PC-3 (cell line): ENCODE data around the gene MYLK. TPM values are rescaled to one million over a fixed set of nuclear protein-coding genes. Genes with fewer than 3 reads are reported as not detected.
A peak's percentile ranks its signal among the peaks of the same experiment; 100 is the strongest.

Experiments used
- ATAC-seq: fragments of 200-7000 bp; cut with Tn5 transposase; 2 replicates; pipeline ENCODE4 v1.9.1; 2020; ENCODE audit warnings: mild to moderate bottlenecking, moderate library complexity
- BruUV-seq: library from RNA; stranded (reverse); fragments of 400-500 nt; replicated peaks from 2 replicates; lab custom pipeline; 2021; lab: Mats Ljungman, UMichigan
- CTCF ChIA-PET: fragments of 300-600 bp; sonication (Branson Sonifier 250); formaldehyde crosslinking; loops from one replicate; lab custom pipeline; 2022; ENCODE audit warnings: antibody characterized with exemption; lab: Charles Lee
- POLR2A ChIA-PET: fragments of 300-600 bp; sonication (Branson Sonifier 250); formaldehyde crosslinking; loops from one replicate; lab custom pipeline; 2022; ENCODE audit warnings: antibody characterized with exemption; ENCODE audit not compliant: unreplicated experiment; lab: Charles Lee
- DNase-seq: peaks from one replicate; pipeline ENCODE4 v3.0.0-alpha.2; 2015
- H2AFZ ChIP-seq: fragments of 300-600 bp; sonication (generic); 2 replicates; pipeline ENCODE4 v1.6.0; 2016; ENCODE audit warnings: antibody characterized with exemption, low read length
- H3F3A ChIP-seq: fragments of 300-600 bp; sonication (generic); one replicate; pipeline ENCODE4 v1.6.0; 2017; ENCODE audit warnings: antibody characterized with exemption, low read length, control low read depth, mild to moderate bottlenecking; ENCODE audit not compliant: unreplicated experiment
- H3K27ac ChIP-seq: fragments of 300-600 bp; sonication (generic); 2 replicates; pipeline ENCODE4 v1.5.1; 2016; ENCODE audit warnings: mild to moderate bottlenecking, low read length
- H3K27me3 ChIP-seq: fragments of 300-600 bp; sonication (generic); 2 replicates; pipeline ENCODE4 v1.6.1; 2016; ENCODE audit warnings: low read length, mixed read lengths
- H3K36me3 ChIP-seq: fragments of 300-600 bp; sonication (generic); 2 replicates; pipeline ENCODE4 v1.6.1; 2016; ENCODE audit warnings: low read depth, mixed run types, low read length, mixed read lengths
- H3K4me1 ChIP-seq: fragments of 300-600 bp; sonication (generic); 2 replicates; pipeline ENCODE4 v1.5.1; 2016; ENCODE audit warnings: low read length; ENCODE audit not compliant: insufficient read depth
- H3K4me2 ChIP-seq: fragments of 300-600 bp; sonication (generic); 2 replicates; pipeline ENCODE4 v1.6.0; 2016; ENCODE audit warnings: low read length
- H3K4me3 ChIP-seq: fragments of 300-600 bp; sonication (generic); 2 replicates; pipeline ENCODE4 v1.5.1; 2016; ENCODE audit warnings: mild to moderate bottlenecking, low read length, mixed read lengths
- H3K79me2 ChIP-seq: fragments of 300-600 bp; sonication (generic); 2 replicates; pipeline ENCODE4 v1.6.1; 2017; ENCODE audit warnings: low read length, mixed read lengths
- H3K9ac ChIP-seq: fragments of 300-600 bp; sonication (generic); 2 replicates; pipeline ENCODE4 v1.6.0; 2016; ENCODE audit warnings: mild to moderate bottlenecking, low read length
- H3K9me2 ChIP-seq: fragments of 300-600 bp; sonication (generic); replicated peaks from 2 replicates; pipeline ENCODE4 v1.6.1; 2016; ENCODE audit warnings: mixed run types, low read length, mixed read lengths
- H3K9me3 ChIP-seq: fragments of 300-600 bp; sonication (generic); 2 replicates; pipeline ENCODE4 v1.6.1; 2016; ENCODE audit warnings: low read length, mixed read lengths
- H4K20me1 ChIP-seq: fragments of 300-600 bp; sonication (generic); 2 replicates; pipeline ENCODE4 v1.6.1; 2016; ENCODE audit warnings: low read length, mixed read lengths
- EZH2 ChIP-seq: fragments of 300-600 bp; sonication (generic); IDR thresholded peaks from one replicate; pipeline ENCODE4 v1.6.1; 2017; ENCODE audit warnings: antibody characterized with exemption, mild to moderate bottlenecking, low read length; ENCODE audit not compliant: unreplicated experiment
- EZH2phosphoT487 ChIP-seq: fragments of 300-600 bp; sonication (generic); IDR thresholded peaks from 2 replicates; pipeline ENCODE4 v1.6.1; 2018; ENCODE audit warnings: mild to moderate bottlenecking, antibody characterized with exemption, low read length, borderline replicate concordance
- intact Hi-C: fragments of 100-400 bp; cut with micrococcal nuclease; formaldehyde crosslinking; loops from 2 replicates; pipeline ENCODE4 v1.9.0; 2023
- total RNA-seq: library from RNA; depleted of rRNA; stranded (reverse); fragments of >200 nt; gene quantifications from 2 replicates; pipeline ENCODE4 v1.2.3, GENCODE V29; 2014
- TF ChIP-seq, protein P1 (sequence below): fragments of 300-600 bp; sonication (generic); conservative IDR thresholded peaks from 2 replicates; pipeline ENCODE4 v1.5.1; 2017; ENCODE audit warnings: antibody characterized with exemption, low read depth, mild to moderate bottlenecking, low read length

MYLK gene
- total RNA-seq, 1 experiment from 2014 or later: 6.9 TPM

DNA sequence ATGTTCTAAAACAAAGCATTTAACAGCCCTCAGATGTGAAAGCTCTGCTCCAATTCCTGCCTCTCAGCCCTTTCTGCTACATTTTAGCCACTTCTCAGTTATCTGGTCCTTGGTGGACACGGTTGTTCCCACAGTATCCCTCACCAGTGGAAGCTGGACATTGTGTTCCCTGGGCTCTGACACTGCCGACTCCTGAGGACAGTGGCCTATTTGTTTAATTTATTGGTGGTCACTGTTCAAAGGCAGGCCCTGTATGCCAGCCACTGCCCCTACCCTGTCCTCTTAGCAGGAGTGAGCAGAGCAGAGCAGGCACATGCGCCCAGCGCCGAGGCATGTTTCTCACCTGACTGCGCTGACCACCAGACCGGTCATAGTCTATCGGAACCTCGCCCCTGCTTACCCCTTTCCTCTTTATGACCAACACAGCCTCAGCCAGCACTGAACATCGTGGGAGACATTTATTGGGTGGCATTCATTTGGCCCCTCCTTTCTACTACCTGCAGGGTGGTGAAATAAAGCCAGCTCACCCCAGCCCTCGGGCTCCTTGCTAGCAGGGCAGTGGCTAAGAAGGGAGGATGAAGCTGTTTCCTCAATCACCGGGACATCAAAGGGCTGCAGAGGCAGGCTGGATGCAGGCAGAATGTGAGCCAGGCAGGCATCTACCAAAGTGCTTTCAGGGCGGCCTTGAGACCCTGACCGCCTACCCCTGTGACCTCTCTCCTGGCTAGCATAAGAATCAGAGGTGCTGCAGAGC, 245.0 kb downstream of the MYLK start:
- Histone ChIP-seq H3K4me1 (peaks cover 9% of the 10 kb centered on the region; the same call in 1 of the 2 replicates), H3K9me3 (no peaks in the 10 kb centered on the region), H3K27me3 (no peaks in the 10 kb centered on the region), H3F3A (no peaks in the 10 kb centered on the region), H3K4me3 (no peak overlapping the region), H3K36me3 (no peaks in the 10 kb centered on the region), H2AFZ (no peak overlapping the region), H3K9ac (no peak overlapping the region), H4K20me1 (no peaks in the 10 kb centered on the region), H3K9me2 (no peaks in the 10 kb centered on the region), H3K4me2 (no peak overlapping the region), H3K27ac (no peak overlapping the region), H3K79me2 (no peaks in the 10 kb centered on the region)
- no peak for DNase-seq
- ATAC-seq: no peak
- CTCF ChIA-PET: no interaction called here
- intact Hi-C loops: no loop called here
- TF ChIP-seq, protein P1, sequence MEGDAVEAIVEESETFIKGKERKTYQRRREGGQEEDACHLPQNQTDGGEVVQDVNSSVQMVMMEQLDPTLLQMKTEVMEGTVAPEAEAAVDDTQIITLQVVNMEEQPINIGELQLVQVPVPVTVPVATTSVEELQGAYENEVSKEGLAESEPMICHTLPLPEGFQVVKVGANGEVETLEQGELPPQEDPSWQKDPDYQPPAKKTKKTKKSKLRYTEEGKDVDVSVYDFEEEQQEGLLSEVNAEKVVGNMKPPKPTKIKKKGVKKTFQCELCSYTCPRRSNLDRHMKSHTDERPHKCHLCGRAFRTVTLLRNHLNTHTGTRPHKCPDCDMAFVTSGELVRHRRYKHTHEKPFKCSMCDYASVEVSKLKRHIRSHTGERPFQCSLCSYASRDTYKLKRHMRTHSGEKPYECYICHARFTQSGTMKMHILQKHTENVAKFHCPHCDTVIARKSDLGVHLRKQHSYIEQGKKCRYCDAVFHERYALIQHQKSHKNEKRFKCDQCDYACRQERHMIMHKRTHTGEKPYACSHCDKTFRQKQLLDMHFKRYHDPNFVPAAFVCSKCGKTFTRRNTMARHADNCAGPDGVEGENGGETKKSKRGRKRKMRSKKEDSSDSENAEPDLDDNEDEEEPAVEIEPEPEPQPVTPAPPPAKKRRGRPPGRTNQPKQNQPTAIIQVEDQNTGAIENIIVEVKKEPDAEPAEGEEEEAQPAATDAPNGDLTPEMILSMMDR: no peak
- TF ChIP-seq EZH2phosphoT487 (no peak), EZH2 (no peak)
- POLR2A ChIA-PET: no interaction called here
- no TSS peak for BruUV-seq

DNA sequence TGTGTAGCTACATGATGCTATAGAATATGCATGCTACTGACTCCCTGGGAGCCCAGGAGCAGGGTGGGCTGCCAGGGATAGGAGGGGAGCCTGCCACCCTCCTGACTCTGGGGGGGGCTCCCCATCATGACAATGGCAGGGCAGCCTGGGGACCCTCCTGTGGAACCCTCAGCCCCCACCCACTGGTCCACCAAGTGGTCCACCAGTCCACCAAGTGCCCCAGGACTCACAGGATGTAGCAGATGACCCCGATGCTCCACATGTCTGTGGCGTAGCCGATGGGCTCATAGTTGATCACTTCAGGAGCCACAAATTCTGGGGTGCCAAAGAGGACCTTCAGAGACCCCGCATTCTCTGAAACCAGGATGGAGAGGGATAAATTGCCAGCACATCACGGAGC, 246.3 kb downstream of the MYLK start:
- Histone ChIP-seq H2AFZ (no peak overlapping the region), H3K9me2 (no peaks in the 10 kb centered on the region), H3K27me3 (no peaks in the 10 kb centered on the region), H4K20me1 (no peaks in the 10 kb centered on the region), H3F3A (no peaks in the 10 kb centered on the region), H3K4me3 (no peak overlapping the region), H3K27ac (no peak overlapping the region), H3K9me3 (no peaks in the 10 kb centered on the region), H3K4me2 (no peak overlapping the region), H3K36me3 (no peaks in the 10 kb centered on the region), H3K4me1 (peaks cover 9% of the 10 kb centered on the region; the same call in 1 of the 2 replicates), H3K9ac (no peak overlapping the region), H3K79me2 (no peaks in the 10 kb centered on the region)
- intact Hi-C loops: no loop called here
- ATAC-seq (no peak), DNase-seq (no peak)
- no TSS peak for BruUV-seq
- ChIA-PET POLR2A (no interaction called here), CTCF (no interaction called here)
- no peak for TF ChIP-seq EZH2phosphoT487
- no peak for TF ChIP-seq EZH2
- TF ChIP-seq, protein P1: no peak

DNA sequence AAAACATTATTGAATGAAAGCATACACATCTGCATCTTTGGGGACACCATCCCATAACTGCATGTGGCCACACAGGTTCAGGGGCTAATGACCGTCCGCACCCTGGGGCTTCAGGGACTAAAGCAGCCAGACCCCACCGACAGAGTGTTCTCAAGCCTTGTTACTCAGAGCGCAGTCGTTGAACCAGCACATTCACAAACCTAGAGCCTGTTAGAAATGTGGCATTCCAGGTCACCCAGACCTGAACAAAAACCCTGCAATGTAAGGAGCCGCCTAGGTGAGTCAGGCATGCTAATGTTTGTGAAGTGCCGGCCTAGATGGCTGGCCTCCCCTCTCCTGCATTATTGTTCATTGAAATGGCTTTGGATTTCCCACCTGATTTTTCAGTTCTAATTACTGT, 247.0 kb downstream of the MYLK start:
- H3K4me3 ChIP-seq: no peak overlapping the region
- peak; percentile 73 for ATAC-seq
- H3K9ac ChIP-seq: no peak overlapping the region
- H4K20me1 ChIP-seq: no peaks in the 10 kb centered on the region
- H3K79me2 ChIP-seq: no peaks in the 10 kb centered on the region
- ChIA-PET CTCF (no interaction called here), POLR2A (no interaction called here)
- TF ChIP-seq EZH2phosphoT487 (no peak), EZH2 (no peak)
- TF ChIP-seq, protein P1: no peak
- no peak overlapping the region for H3K4me2 ChIP-seq
- H3F3A ChIP-seq: no peaks in the 10 kb centered on the region
- no peaks in the 10 kb centered on the region for H3K27me3 ChIP-seq
- no peak overlapping the region for H3K27ac ChIP-seq
- H3K9me3 ChIP-seq: no peaks in the 10 kb centered on the region
- H3K4me1 ChIP-seq: peaks cover 9% of the 10 kb centered on the region; the same call in 1 of the 2 replicates
- H3K9me2 ChIP-seq: no peaks in the 10 kb centered on the region
- BruUV-seq: no TSS peak
- peak; percentile 64 for DNase-seq
- H3K36me3 ChIP-seq: no peaks in the 10 kb centered on the region
- no peak overlapping the region for H2AFZ ChIP-seq
- intact Hi-C loops: no loop called here
